ENCODE results near the gene ZNF536.

Gene ZNF536

DNA sequence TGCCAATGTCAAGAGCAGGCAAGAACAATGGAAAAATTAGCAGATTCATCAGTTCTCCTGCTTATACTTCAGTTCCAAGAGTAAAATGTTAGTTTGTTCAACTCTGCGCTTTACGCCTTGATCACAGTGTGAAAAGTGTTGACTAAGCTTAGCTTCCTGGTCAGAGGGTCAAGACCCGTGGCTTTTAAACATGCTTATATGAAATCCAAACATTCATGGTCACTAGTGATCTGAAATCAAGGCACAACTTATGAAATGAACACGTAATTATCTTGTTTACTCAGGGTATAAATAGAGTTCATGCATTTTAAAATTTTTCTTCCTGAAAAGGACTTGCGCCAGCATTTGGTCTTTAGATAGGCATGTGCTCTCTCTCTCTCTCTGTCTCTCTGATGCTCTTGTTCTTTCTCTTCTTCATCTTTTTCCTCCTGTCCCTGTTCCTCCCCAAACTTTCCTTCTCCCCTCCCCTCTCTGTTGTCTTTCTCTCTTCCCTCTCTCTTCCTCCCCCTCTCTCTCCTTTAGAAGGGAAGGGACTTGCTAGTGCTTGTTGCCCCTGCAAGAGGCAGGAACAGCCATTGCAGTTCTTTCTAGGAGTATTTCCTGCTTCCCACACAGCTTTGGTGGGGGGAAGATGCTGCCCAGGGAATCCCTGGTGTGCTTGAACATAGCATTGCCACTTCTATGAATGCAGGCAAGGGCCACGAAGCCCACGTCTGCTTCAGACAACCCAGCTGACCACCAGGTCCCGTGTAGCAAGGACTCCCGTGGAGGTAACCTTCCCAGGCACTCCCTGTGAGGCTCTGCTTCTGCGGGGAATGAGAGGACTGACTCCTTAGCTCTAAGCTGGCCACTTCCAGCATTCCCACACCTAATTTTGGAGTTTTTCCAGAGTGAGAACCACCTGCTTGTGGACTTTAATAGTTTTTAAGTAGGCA, 7.1 kb upstream of the ZNF536 start:
- DNase-seq, result no peak
- no peaks in the 10 kb centered on the region for H3K36me3 ChIP-seq
- no peak overlapping the region for H3K4me3 ChIP-seq (ENCODE audit: low read depth, low read length)
- peaks cover 16% of the 10 kb centered on the region for H3K4me1 ChIP-seq
- TF ChIP-seq, protein P1, sequence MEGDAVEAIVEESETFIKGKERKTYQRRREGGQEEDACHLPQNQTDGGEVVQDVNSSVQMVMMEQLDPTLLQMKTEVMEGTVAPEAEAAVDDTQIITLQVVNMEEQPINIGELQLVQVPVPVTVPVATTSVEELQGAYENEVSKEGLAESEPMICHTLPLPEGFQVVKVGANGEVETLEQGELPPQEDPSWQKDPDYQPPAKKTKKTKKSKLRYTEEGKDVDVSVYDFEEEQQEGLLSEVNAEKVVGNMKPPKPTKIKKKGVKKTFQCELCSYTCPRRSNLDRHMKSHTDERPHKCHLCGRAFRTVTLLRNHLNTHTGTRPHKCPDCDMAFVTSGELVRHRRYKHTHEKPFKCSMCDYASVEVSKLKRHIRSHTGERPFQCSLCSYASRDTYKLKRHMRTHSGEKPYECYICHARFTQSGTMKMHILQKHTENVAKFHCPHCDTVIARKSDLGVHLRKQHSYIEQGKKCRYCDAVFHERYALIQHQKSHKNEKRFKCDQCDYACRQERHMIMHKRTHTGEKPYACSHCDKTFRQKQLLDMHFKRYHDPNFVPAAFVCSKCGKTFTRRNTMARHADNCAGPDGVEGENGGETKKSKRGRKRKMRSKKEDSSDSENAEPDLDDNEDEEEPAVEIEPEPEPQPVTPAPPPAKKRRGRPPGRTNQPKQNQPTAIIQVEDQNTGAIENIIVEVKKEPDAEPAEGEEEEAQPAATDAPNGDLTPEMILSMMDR (IDR thresholded peaks at IDR 0.05; ENCODE audit: low read depth, low read length), result no peak
- no peaks in the 10 kb centered on the region for H3K9me3 ChIP-seq
- no peaks in the 10 kb centered on the region for H3K27me3 ChIP-seq

DNA sequence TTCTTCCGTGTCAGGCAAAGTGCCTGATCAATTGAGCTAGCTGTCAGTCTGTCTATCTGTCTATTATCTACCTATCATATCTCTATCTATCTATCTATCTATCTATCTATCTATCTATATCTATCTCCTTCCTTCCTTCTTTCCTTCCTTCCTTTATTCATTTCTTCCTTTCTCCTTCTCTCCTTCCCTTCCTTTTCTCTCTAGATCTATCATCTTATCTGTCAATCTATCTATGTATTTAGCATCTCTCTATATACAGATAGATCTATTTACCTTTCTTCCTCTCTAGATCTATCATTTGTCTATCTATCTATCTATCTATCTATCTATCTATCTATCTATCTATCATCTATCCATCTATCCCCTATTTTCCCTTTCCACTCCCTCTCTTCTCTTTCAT, 5.9 kb upstream of the ZNF536 start:
- Histone ChIP-seq H3K4me3 (ENCODE audit: low read depth, low read length) (no peak overlapping the region), H3K36me3 (no peaks in the 10 kb centered on the region), H3K27me3 (no peaks in the 10 kb centered on the region), H3K9me3 (no peaks in the 10 kb centered on the region), H3K4me1 (peaks cover 17% of the 10 kb centered on the region)
- TF ChIP-seq, protein P1 (IDR thresholded peaks at IDR 0.05; ENCODE audit: low read depth, low read length), result no peak
- DNase-seq, result no peak

DNA sequence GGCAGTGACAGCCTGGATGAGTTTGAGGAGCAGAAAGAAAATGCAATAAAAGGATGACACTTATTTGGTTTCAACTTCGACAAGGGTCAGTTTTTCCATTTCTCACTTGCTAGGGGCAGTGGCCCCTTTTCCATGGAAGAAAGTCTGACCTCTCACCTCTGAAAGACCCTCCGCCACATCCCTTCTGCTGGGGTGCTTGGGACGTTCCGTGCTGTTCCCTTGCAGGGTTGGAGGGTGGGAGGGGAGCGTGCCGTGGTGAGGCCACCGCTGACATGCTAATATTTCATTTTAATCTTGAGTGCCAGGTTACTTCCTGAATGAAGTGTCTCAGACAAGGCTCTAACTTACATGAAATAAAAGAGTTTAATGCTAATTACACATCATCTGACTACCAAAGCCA, 5.2 kb upstream of the ZNF536 start:
- Histone ChIP-seq H3K4me3 (ENCODE audit: low read depth, low read length) (no peak overlapping the region), H3K27me3 (no peaks in the 10 kb centered on the region), H3K4me1 (peaks cover 19% of the 10 kb centered on the region), H3K36me3 (no peaks in the 10 kb centered on the region), H3K9me3 (no peaks in the 10 kb centered on the region)
- TF ChIP-seq, protein P1 (IDR thresholded peaks at IDR 0.05; ENCODE audit: low read depth, low read length), result no peak
- no peak for DNase-seq

DNA sequence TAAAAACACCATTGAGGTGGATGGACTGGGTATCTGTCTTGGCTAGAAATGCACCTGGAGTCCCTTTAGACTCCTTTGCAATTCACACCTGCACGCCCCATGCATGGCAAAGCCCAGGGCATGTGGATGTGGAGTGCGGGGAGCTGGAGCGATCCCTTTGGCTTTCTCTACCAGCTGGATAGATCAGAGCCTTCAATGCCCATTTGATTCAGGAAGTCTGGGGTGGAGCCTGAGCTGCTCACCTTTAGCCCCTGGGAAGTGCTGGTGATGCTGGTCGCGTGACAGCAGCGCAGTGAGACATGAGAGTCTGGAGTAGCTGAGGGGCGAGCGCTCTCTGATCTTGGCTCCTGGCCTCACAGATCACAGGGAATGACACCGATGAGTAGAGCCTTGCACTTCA, 4.8 kb upstream of the ZNF536 start:
- H3K36me3 ChIP-seq, result no peaks in the 10 kb centered on the region
- no peaks in the 10 kb centered on the region for H3K27me3 ChIP-seq
- DNase-seq, result peak; percentile 4
- no peaks in the 10 kb centered on the region for H3K9me3 ChIP-seq
- H3K4me3 ChIP-seq (ENCODE audit: low read depth, low read length), result no peak overlapping the region
- TF ChIP-seq, protein P1 (IDR thresholded peaks at IDR 0.05; ENCODE audit: low read depth, low read length), result no peak
- peaks cover 20% of the 10 kb centered on the region for H3K4me1 ChIP-seq

DNA sequence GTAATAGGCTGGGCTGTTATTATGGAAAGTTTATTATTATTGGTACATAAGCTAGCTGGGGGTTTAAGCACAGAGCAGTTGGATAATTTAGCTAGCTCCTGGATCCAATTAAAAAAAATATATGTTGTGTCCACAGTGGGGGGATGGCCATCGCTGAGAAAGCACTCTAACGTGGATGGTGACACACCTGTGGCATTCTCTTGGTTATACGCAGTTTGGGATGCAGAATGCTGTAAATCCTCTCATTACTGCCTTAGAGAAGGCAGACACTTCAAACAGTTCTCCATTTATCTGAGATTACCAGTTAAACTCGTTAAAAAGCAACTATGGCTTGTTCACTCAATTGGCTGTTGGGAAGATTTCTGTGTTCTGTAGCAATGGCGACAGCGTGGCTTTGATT, 2.4 kb upstream of the ZNF536 start:
- DNase-seq, result no peak
- no peaks in the 10 kb centered on the region for H3K27me3 ChIP-seq
- no peaks in the 10 kb centered on the region for H3K36me3 ChIP-seq
- no peak overlapping the region for H3K4me3 ChIP-seq (ENCODE audit: low read depth, low read length)
- H3K4me1 ChIP-seq, result peaks cover 20% of the 10 kb centered on the region
- no peaks in the 10 kb centered on the region for H3K9me3 ChIP-seq
- TF ChIP-seq, protein P1 (IDR thresholded peaks at IDR 0.05; ENCODE audit: low read depth, low read length), result no peak

DNA sequence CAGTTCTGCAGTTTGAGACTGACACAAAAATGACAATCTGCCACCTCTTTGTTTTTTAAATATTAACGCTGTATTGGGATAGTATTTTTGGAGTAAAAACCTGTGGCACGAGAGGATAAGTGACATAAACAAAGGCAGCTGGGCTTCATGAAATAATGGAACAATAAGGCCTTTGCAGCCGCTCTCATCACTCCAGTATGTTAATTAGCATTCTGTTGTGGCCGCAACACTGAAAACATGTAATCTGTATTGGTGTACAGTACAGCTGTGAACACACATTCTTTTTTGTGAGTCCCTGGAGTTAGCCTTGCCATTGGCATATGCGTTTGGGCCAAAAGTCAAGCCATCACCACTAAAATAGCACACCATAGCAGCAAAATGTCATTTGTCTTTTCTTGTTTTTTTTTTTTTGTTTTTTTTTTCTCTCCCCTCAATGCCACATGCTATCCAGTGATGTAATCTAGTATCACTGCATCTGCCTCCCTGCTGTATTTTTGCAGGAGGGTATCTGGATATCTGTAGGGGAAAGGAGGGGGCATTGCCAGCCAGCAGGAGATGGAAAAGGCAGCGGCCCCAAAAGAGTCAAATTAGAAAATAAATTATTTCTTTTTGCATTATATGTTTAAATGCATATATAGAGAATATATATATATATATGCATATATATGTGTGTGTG, 885 bp upstream of the ZNF536 start:
- TF ChIP-seq, protein P1 (IDR thresholded peaks at IDR 0.05; ENCODE audit: low read depth, low read length), result no peak
- H3K27me3 ChIP-seq, result no peaks in the 10 kb centered on the region
- H3K36me3 ChIP-seq, result no peaks in the 10 kb centered on the region
- peaks cover 20% of the 10 kb centered on the region for H3K4me1 ChIP-seq
- no peaks in the 10 kb centered on the region for H3K9me3 ChIP-seq
- no peak for DNase-seq
- H3K4me3 ChIP-seq (ENCODE audit: low read depth, low read length), result no peak overlapping the region
